Stimulated activated CD8-positive, alpha-beta memory T cell treated with anti-CD3 and anti-CD28 coated beads, Interleukin-7, amount 100 ng/mL, for 48 hours (primary cell): ENCODE measurements around the gene DNAJB8.

Source experiments
- DNase-seq, 2 donors: peaks; one replicate each; pipeline ENCODE4 v3.0.0-alpha.2; 2020; ENCODE audit warnings: low read depth in 1 of 2; ENCODE audit errors: extremely low read depth in 1 of 2

DNAJB8 gene

GRCh38 chr3:128495435-128495970 lies 28.8 kb upstream of the DNAJB8 start:
- no peak for DNase-seq

GRCh38 chr3:128494367-128494650 lies 27.6 kb upstream of the DNAJB8 start:
- DNase-seq, result no peak

- DNase-seq, result no peak
Observed at GRCh38 chr3:128493570-128494366, 27.1 kb upstream of the DNAJB8 start.

GRCh38 chr3:128492671-128493569 lies 26.2 kb upstream of the DNAJB8 start, which contains the start of gene GATA2:
Gene GATA2 (minus strand): TSS chr3:128493201. CDS start chr3:128487031, 6,170 bp downstream.
- DNase-seq, result no peak

GRCh38 chr3:128491941-128492670 lies 25.4 kb upstream of the DNAJB8 start:
- DNase-seq, result no peak

- DNase-seq, result no peak
Observed at GRCh38 chr3:128491691-128491940, 24.9 kb upstream of the DNAJB8 start.

- DNase-seq, result no peak
Observed at GRCh38 chr3:128490915-128491690, 24.4 kb upstream of the DNAJB8 start.

- no peak for DNase-seq
Observed at GRCh38 chr3:128490650-128490914, 23.9 kb upstream of the DNAJB8 start.

GRCh38 chr3:128489927-128490649 lies 23.4 kb upstream of the DNAJB8 start:
- no peak for DNase-seq

- no peak for DNase-seq
Observed at GRCh38 chr3:128489674-128489926, 22.9 kb upstream of the DNAJB8 start.

GRCh38 chr3:128488991-128489673 lies 22.4 kb upstream of the DNAJB8 start:
- DNase-seq, result no peak

GRCh38 chr3:128488636-128488990 lies 21.9 kb upstream of the DNAJB8 start:
- no peak for DNase-seq

GRCh38 chr3:128487813-128488635 lies 21.3 kb upstream of the DNAJB8 start:
- no peak for DNase-seq

- no peak for DNase-seq
Observed at GRCh38 chr3:128487538-128487812, 20.8 kb upstream of the DNAJB8 start.

GRCh38 chr3:128486681-128487537 lies 20.2 kb upstream of the DNAJB8 start:
- DNase-seq, result no peak

GRCh38 chr3:128486205-128486628 lies 19.5 kb upstream of the DNAJB8 start:
- DNase-seq, result no peak

- no peak for DNase-seq
Observed at GRCh38 chr3:128485282-128486204, 18.9 kb upstream of the DNAJB8 start.
